ENCODE measurements around the gene SOCS4.
"Not testable (repeated sequence)": the region's sequence is repeated elsewhere in the genome, so short reads cannot be mapped to it uniquely, and the experiment has no call there.

Gene SOCS4, protein sequence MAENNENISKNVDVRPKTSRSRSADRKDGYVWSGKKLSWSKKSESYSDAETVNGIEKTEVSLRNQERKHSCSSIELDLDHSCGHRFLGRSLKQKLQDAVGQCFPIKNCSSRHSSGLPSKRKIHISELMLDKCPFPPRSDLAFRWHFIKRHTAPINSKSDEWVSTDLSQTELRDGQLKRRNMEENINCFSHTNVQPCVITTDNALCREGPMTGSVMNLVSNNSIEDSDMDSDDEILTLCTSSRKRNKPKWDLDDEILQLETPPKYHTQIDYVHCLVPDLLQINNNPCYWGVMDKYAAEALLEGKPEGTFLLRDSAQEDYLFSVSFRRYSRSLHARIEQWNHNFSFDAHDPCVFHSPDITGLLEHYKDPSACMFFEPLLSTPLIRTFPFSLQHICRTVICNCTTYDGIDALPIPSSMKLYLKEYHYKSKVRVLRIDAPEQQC

DNA sequence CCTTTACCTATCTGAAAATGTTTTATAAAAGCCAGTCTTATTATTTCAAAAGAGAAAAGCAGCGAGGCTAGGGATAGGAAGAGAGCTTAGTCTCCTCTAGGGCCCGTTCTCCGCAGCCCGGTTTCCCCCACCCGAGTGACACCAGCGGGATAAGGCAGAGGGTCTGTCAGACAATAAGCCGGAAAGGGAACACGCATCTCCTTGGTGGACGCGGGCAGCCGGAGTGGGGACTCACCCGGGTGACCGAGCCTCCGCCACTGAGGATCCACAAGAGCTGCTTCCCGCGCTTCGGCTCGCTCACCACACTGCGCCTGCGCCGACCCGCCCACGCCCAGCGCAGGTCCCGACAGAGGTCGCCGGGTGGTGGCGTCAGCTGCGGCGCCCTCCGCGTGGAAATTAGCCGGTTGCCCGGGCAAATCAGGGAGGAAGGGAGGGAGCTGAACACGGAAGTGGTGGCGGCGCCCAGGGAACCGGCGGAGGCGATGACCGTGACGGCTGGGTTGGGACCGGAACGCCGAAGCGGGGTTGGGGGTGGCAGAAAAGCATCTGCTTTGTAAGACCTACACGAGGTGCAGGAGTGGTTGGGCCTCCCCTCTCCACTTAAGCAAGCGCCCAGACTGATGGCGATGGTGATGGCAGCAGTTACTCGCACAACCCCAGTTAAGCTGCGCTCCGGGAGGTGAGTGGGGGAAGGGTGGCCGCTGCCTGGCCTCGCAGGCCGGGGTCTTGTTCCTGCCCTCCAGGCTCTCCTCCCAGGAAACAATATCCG is at the start of gene SOCS4, which contains the start of gene WDHD1:
Gene SOCS4 (plus strand): TSS at position 444 of the 769 bp plus-strand sequence. CDS start 15,806 bp downstream, outside the sequence.
Gene WDHD1 (minus strand): TSS at position 307 of the 769 bp plus-strand sequence. CDS start 312 bp downstream, outside the sequence.
- no peaks in the 10 kb centered on the region for H3K36me3 ChIP-seq (ENCODE audit: insufficient read depth, low read length)
- H3K4me1 ChIP-seq (ENCODE audit: insufficient read depth, low read length): peaks cover 19% of the 10 kb centered on the region
- H3K27ac ChIP-seq (ENCODE audit: low read depth, low read length): peak within 1 kb of the TSS; percentile 54
- H3K9ac ChIP-seq (ENCODE audit: low read length): peak within 1 kb of the TSS; percentile 86
- H3K4me3 ChIP-seq (ENCODE audit: low read depth in 1 of 2, low read length in 2 of 2): peak within 1 kb of the TSS; percentile 71 to 94
- H3K27me3 ChIP-seq (ENCODE audit: control insufficient read depth in 1 of 2, insufficient read depth in 2 of 2, low read length in 2 of 2): no peaks in the 10 kb centered on the region
- H3K9me3 ChIP-seq (ENCODE audit: low read length): no peaks in the 10 kb centered on the region

GRCh38 chr14:54979039-54979438 is 48.0 kb upstream of the SOCS4 start:
- Histone ChIP-seq H3K27ac (ENCODE audit: low read depth, low read length) (no peak overlapping the region), H3K36me3 (ENCODE audit: insufficient read depth, low read length) (no peaks in the 10 kb centered on the region), H3K9ac (ENCODE audit: low read length) (no peak overlapping the region), H3K4me1 (ENCODE audit: insufficient read depth, low read length) (no peaks in the 10 kb centered on the region), H3K4me3 (ENCODE audit: low read depth in 1 of 2, low read length in 2 of 2) (no peak overlapping the region), H3K27me3 (ENCODE audit: control insufficient read depth in 1 of 2, insufficient read depth in 2 of 2, low read length in 2 of 2) (no peaks in the 10 kb centered on the region), H3K9me3 (ENCODE audit: low read length) (no peaks in the 10 kb centered on the region)

DNA sequence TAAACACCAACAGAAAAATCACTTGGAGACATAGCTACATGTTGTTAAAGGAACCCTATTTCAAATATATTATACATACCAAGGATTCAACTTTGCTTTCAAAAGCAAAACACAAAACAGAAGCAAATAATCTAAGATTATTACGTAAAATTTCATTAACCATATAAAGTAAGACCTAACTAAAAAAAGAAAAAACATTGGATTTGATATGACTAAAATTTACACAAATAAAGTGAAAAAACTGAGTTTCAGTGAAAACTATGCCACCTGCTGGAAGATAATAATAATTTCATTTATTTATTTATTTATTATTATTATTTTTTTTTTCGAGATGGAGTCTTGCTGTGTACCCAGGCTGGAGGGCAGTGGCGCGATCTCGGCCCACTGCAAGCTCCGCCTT is 45.3 kb upstream of the SOCS4 start:
- no peaks in the 10 kb centered on the region for H3K36me3 ChIP-seq (ENCODE audit: insufficient read depth, low read length)
- no peak overlapping the region for H3K9ac ChIP-seq (ENCODE audit: low read length)
- H3K27ac ChIP-seq (ENCODE audit: low read depth, low read length): no peak overlapping the region
- H3K9me3 ChIP-seq (ENCODE audit: low read length): no peaks in the 10 kb centered on the region
- no peaks in the 10 kb centered on the region for H3K27me3 ChIP-seq (ENCODE audit: control insufficient read depth in 1 of 2, insufficient read depth in 2 of 2, low read length in 2 of 2)
- no peak overlapping the region for H3K4me3 ChIP-seq (ENCODE audit: low read depth in 1 of 2, low read length in 2 of 2)
- H3K4me1 ChIP-seq (ENCODE audit: insufficient read depth, low read length): no peaks in the 10 kb centered on the region

- Histone ChIP-seq H3K36me3 (ENCODE audit: insufficient read depth, low read length) (no peaks in the 10 kb centered on the region), H3K9me3 (ENCODE audit: low read length) (no peaks in the 10 kb centered on the region), H3K9ac (ENCODE audit: low read length) (no peak overlapping the region), H3K4me1 (ENCODE audit: insufficient read depth, low read length) (no peaks in the 10 kb centered on the region), H3K4me3 (ENCODE audit: low read depth in 1 of 2, low read length in 2 of 2) (no peak overlapping the region), H3K27me3 (ENCODE audit: control insufficient read depth in 1 of 2, insufficient read depth in 2 of 2, low read length in 2 of 2) (no peaks in the 10 kb centered on the region), H3K27ac (ENCODE audit: low read depth, low read length) (no peak overlapping the region)
Observed at GRCh38 chr14:54985156-54985555, 41.9 kb upstream of the SOCS4 start.

DNA sequence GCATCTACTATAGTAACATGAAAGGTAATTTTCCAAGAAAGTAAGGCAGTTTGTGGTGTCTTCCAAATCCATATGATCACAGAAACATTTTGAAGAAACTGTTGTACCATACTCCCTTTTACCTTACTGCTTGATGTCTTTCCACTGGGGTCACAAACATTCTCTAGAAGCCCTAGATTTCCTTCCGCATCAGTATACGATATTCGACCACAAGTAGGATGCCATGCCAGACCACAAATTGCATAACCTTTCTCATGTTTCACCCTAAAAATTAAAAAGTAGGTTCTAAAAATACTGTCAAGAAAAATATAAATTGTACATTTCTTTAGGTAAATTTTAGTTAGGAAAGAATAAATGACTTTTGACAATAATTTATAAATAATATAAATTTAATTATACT is 26.7 kb upstream of the SOCS4 start:
- H3K9ac ChIP-seq (ENCODE audit: low read length): no peak overlapping the region
- no peak overlapping the region for H3K27ac ChIP-seq (ENCODE audit: low read depth, low read length)
- no peaks in the 10 kb centered on the region for H3K4me1 ChIP-seq (ENCODE audit: insufficient read depth, low read length)
- H3K9me3 ChIP-seq (ENCODE audit: low read length): no peaks in the 10 kb centered on the region
- no peaks in the 10 kb centered on the region for H3K36me3 ChIP-seq (ENCODE audit: insufficient read depth, low read length)
- no peaks in the 10 kb centered on the region for H3K27me3 ChIP-seq (ENCODE audit: control insufficient read depth in 1 of 2, insufficient read depth in 2 of 2, low read length in 2 of 2)
- no peak overlapping the region for H3K4me3 ChIP-seq (ENCODE audit: low read depth in 1 of 2, low read length in 2 of 2)

DNA sequence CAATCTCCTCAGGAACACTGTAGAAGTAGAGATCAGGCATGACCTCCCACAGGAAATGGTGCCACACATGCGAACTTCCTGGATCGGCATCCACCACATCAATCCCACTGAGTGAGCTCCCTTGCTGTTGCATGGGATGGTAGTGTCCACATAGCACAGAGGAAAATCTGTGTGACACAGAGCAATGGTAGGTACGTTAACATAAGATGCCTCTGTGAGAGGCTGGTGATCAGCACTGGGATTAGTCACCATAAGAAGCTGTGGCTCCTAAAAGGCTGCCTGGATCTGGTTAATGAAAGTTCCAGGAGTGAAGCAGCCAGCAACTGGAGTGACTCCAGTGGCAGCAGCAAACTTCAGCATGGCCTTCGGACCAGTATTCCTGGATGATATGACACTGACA is 22.0 kb upstream of the SOCS4 start:
- Histone ChIP-seq H3K27ac (ENCODE audit: low read depth, low read length) (no peak overlapping the region), H3K36me3 (ENCODE audit: insufficient read depth, low read length) (no peaks in the 10 kb centered on the region), H3K4me1 (ENCODE audit: insufficient read depth, low read length) (no peaks in the 10 kb centered on the region), H3K9ac (ENCODE audit: low read length) (no peak overlapping the region), H3K4me3 (ENCODE audit: low read depth in 1 of 2, low read length in 2 of 2) (no peak overlapping the region), H3K27me3 (ENCODE audit: control insufficient read depth in 1 of 2, insufficient read depth in 2 of 2, low read length in 2 of 2) (no peaks in the 10 kb centered on the region), H3K9me3 (ENCODE audit: low read length) (no peaks in the 10 kb centered on the region)

GRCh38 chr14:55015006-55015405 is 12.0 kb upstream of the SOCS4 start:
- H3K36me3 ChIP-seq (ENCODE audit: insufficient read depth, low read length): no peaks in the 10 kb centered on the region

GRCh38 chr14:55019968-55020554 is 7.0 kb upstream of the SOCS4 start:
- no peaks in the 10 kb centered on the region for H3K27me3 ChIP-seq (ENCODE audit: control insufficient read depth in 1 of 2, insufficient read depth in 2 of 2, low read length in 2 of 2)
- H3K9ac ChIP-seq (ENCODE audit: low read length): no peak overlapping the region
- no peak overlapping the region for H3K27ac ChIP-seq (ENCODE audit: low read depth, low read length)
- H3K4me1 ChIP-seq (ENCODE audit: insufficient read depth, low read length): no peaks in the 10 kb centered on the region
- no peaks in the 10 kb centered on the region for H3K9me3 ChIP-seq (ENCODE audit: low read length)
- no peak overlapping the region for H3K4me3 ChIP-seq (ENCODE audit: low read depth in 1 of 2, low read length in 2 of 2)
- H3K36me3 ChIP-seq (ENCODE audit: insufficient read depth, low read length): no peaks in the 10 kb centered on the region

More at GRCh38 chr14:55015006-55015405, 12.0 kb upstream of the SOCS4 start:
- Histone ChIP-seq H3K9ac (ENCODE audit: low read length) (no peak overlapping the region), H3K4me3 (ENCODE audit: low read depth in 1 of 2, low read length in 2 of 2) (no peak overlapping the region), H3K9me3 (ENCODE audit: low read length) (no peaks in the 10 kb centered on the region), H3K27me3 (ENCODE audit: control insufficient read depth in 1 of 2, insufficient read depth in 2 of 2, low read length in 2 of 2) (no peaks in the 10 kb centered on the region), H3K4me1 (ENCODE audit: insufficient read depth, low read length) (no peaks in the 10 kb centered on the region), H3K27ac (ENCODE audit: low read depth, low read length) (no peak overlapping the region)

DNA sequence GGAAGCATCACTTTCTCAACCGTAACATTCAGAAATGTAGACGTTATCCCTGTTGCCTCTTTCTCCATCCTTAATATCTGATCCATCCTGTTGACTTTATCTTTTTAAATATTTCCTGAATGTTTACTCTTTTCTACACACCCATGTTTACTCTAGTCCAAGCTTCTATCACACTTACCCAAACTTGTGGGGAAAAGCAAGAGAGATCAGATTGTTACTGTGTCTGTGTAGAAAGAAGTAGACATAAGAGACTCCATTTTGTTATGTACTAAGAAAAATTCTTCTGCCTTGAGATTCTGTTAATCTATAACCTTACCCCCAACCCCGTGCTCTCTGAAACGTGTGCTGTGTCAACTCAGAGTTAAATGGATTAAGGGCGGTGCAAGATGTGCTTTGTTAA is 2.7 kb upstream of the SOCS4 start:
- H3K36me3 ChIP-seq (ENCODE audit: insufficient read depth, low read length); H3K4me3 ChIP-seq (ENCODE audit: low read depth in 1 of 2, low read length in 2 of 2); H3K27ac ChIP-seq (ENCODE audit: low read depth, low read length); H3K9me3 ChIP-seq (ENCODE audit: low read length); H3K9ac ChIP-seq (ENCODE audit: low read length); H3K27me3 ChIP-seq (ENCODE audit: control insufficient read depth in 1 of 2, insufficient read depth in 2 of 2, low read length in 2 of 2): not testable (repeated sequence)
- peaks cover 19% of the 10 kb centered on the region for H3K4me1 ChIP-seq (ENCODE audit: insufficient read depth, low read length)

DNA sequence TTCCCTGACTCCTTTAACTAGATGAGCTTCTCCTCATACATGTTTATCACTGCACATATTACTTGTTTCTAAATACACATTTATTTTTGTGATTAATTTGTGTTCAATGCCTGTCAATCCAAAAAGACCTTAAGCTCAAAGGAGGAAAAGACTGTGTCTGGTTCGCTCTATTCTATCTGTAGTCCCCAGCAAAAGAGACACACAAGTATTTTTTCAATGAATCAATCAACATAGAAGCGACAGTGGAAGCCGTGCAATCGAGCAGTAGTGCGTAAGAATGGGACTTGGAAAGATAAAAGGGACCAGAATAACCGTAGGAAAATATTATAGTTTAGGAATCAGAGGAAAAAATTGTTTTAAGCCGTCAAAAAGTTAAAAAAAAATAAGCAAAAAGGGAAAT is 1.1 kb upstream of the SOCS4 start:
- peak overlapping the region; percentile 86 for H3K9ac ChIP-seq (ENCODE audit: low read length)
- peaks cover 19% of the 10 kb centered on the region for H3K4me1 ChIP-seq (ENCODE audit: insufficient read depth, low read length)
- no peaks in the 10 kb centered on the region for H3K27me3 ChIP-seq (ENCODE audit: control insufficient read depth in 1 of 2, insufficient read depth in 2 of 2, low read length in 2 of 2)
- no peak overlapping the region for H3K27ac ChIP-seq (ENCODE audit: low read depth, low read length)
- peak overlapping the region in 1 of 2 donors; percentile 94 for H3K4me3 ChIP-seq (ENCODE audit: low read depth in 1 of 2, low read length in 2 of 2)
- no peaks in the 10 kb centered on the region for H3K36me3 ChIP-seq (ENCODE audit: insufficient read depth, low read length)
- no peaks in the 10 kb centered on the region for H3K9me3 ChIP-seq (ENCODE audit: low read length)

DNA sequence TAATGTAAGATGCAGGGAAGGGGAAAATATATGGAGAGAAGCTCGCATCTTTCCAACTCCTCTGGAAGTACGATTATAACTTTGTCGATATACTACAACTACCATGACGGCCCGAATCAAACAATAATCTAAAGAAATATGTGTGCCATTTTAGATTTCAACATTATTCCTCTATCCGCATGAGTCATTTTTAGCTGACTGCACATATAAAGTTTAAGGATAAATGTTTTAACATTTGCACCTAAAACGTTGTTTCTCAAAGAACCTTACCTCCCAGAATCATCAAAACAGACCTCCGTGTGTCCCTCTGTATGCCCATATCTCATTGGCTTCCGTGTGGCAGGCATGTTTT is 619 bp upstream of the SOCS4 start:
- Histone ChIP-seq H3K27me3 (ENCODE audit: control insufficient read depth in 1 of 2, insufficient read depth in 2 of 2, low read length in 2 of 2) (no peaks in the 10 kb centered on the region), H3K36me3 (ENCODE audit: insufficient read depth, low read length) (no peaks in the 10 kb centered on the region), H3K27ac (ENCODE audit: low read depth, low read length) (peak overlapping the region; percentile 54), H3K4me3 (ENCODE audit: low read depth in 1 of 2, low read length in 2 of 2) (peak overlapping the region; percentile 71 to 94), H3K9ac (ENCODE audit: low read length) (peak overlapping the region; percentile 86), H3K9me3 (ENCODE audit: low read length) (no peaks in the 10 kb centered on the region), H3K4me1 (ENCODE audit: insufficient read depth, low read length) (peaks cover 19% of the 10 kb centered on the region)
